ENCODE results near the gene GAPT.

The GAPT gene

GRCh38 chr5:58505971-58506640, 14.9 kb downstream of the GAPT start:
- TF ChIP-seq RAD21 (IDR thresholded peaks at IDR 0.05; ENCODE audit: low read depth) (no peak), CREB1 (IDR thresholded peaks at IDR 0.05; ENCODE audit: low read depth) (no peak), NFIC (IDR thresholded peaks at IDR 0.05) (no peak), CEBPB (IDR thresholded peaks at IDR 0.05) (no peak), TCF12 (IDR thresholded peaks at IDR 0.05; ENCODE audit: low read depth) (no peak), TEAD4 (IDR thresholded peaks at IDR 0.05) (no peak), REST (IDR thresholded peaks at IDR 0.05; ENCODE audit: low read depth) (no peak), YY1 (IDR thresholded peaks at IDR 0.05; ENCODE audit: low read depth) (no peak), MAX (IDR thresholded peaks at IDR 0.05) (no peak), EP300 (IDR thresholded peaks at IDR 0.05; ENCODE audit: borderline replicate concordance) (no peak), USF1 (IDR thresholded peaks at IDR 0.05) (no peak), ZBTB7A (IDR thresholded peaks at IDR 0.05; ENCODE audit: low read depth) (no peak), FOXM1 (IDR thresholded peaks at IDR 0.05; ENCODE audit: borderline replicate concordance, low read depth) (no peak)

GRCh38 chr5:58507715-58508114, 16.5 kb downstream of the GAPT start:
- TF ChIP-seq REST (IDR thresholded peaks at IDR 0.05; ENCODE audit: low read depth): no peak
- no peak for TF ChIP-seq TCF12 (IDR thresholded peaks at IDR 0.05; ENCODE audit: low read depth)
- TF ChIP-seq MAX (IDR thresholded peaks at IDR 0.05): no peak
- TF ChIP-seq RAD21 (IDR thresholded peaks at IDR 0.05; ENCODE audit: low read depth): no peak
- TF ChIP-seq YY1 (IDR thresholded peaks at IDR 0.05; ENCODE audit: low read depth): no peak

GRCh38 chr5:58517198-58517597, 26.0 kb downstream of the GAPT start:
- TF ChIP-seq CEBPB (IDR thresholded peaks at IDR 0.05): no peak
- TF ChIP-seq ZBTB7A (IDR thresholded peaks at IDR 0.05; ENCODE audit: low read depth): no peak
- no peak for TF ChIP-seq YY1 (IDR thresholded peaks at IDR 0.05; ENCODE audit: low read depth)
- no peak for TF ChIP-seq TAF1 (IDR thresholded peaks at IDR 0.05; ENCODE audit: low read depth)

- TF ChIP-seq CEBPB (IDR thresholded peaks at IDR 0.05) (no peak), TCF12 (IDR thresholded peaks at IDR 0.05; ENCODE audit: low read depth) (no peak), ZBTB7A (IDR thresholded peaks at IDR 0.05; ENCODE audit: low read depth) (no peak), TEAD4 (IDR thresholded peaks at IDR 0.05) (no peak), EP300 (IDR thresholded peaks at IDR 0.05; ENCODE audit: borderline replicate concordance) (no peak), YY1 (IDR thresholded peaks at IDR 0.05; ENCODE audit: low read depth) (no peak), REST (IDR thresholded peaks at IDR 0.05; ENCODE audit: low read depth) (no peak)
Measured at GRCh38 chr5:58523956-58524355, 32.7 kb downstream of the GAPT start.

- TF ChIP-seq USF1 (IDR thresholded peaks at IDR 0.05) (no peak), FOXM1 (IDR thresholded peaks at IDR 0.05; ENCODE audit: borderline replicate concordance, low read depth) (no peak), CEBPB (IDR thresholded peaks at IDR 0.05) (no peak), REST (IDR thresholded peaks at IDR 0.05; ENCODE audit: low read depth) (no peak), NFIC (IDR thresholded peaks at IDR 0.05) (no peak), TCF12 (IDR thresholded peaks at IDR 0.05; ENCODE audit: low read depth) (no peak)
Measured at GRCh38 chr5:58524571-58524970, 33.3 kb downstream of the GAPT start.
